HCT116 (cell line): ENCODE measurements around the gene CDH9. TPM values are rescaled to one million over a fixed set of nuclear protein-coding genes. Genes with fewer than 3 reads are reported as not detected.

Experiments used
- ATAC-seq: fragments of 200-7000 bp; cut with Tn5 transposase; 2 replicates; pipeline ENCODE4 v1.9.1; 2020; ENCODE audit warnings: mild to moderate bottlenecking, moderate library complexity
- BruUV-seq: library from RNA; stranded (reverse); fragments of 400-500 nt; replicated peaks from 2 replicates; lab custom pipeline; 2021; lab: Mats Ljungman, UMichigan
- CTCF ChIA-PET: fragments of 300-600 bp; sonication (Branson Sonifier 250); formaldehyde crosslinking; loops from one replicate; lab custom pipeline; 2021; ENCODE audit warnings: antibody characterized with exemption; lab: Charles Lee
- POLR2A ChIA-PET: fragments of 300-600, 350-600 bp; sonication (Branson Sonifier 250); formaldehyde crosslinking; loops from one replicate; lab custom pipeline; 2021; ENCODE audit warnings: antibody characterized with exemption; lab: Charles Lee
- RAD21 ChIA-PET, 2 experiments: fragments of 300-600 bp; sonication (Branson Sonifier 250); formaldehyde crosslinking; loops; one replicate each; lab custom pipeline; 2023; ENCODE audit warnings: low total read pairs in 2 of 2; ENCODE audit not compliant: uncharacterized antibody in 2 of 2, unreplicated experiment in 2 of 2, low non-redundant PET in 1 of 2; lab: Charles Lee
- DNase-seq: peaks from one replicate; pipeline ENCODE4 v3.0.0-alpha.2; 2010; ENCODE audit warnings: low read depth, low spot score
- H2AFZ ChIP-seq: fragments of 200-600 bp; shearing (Covaris generic), sonication (generic); 2 replicates; pipeline ENCODE4 v1.6.1; 2017; ENCODE audit warnings: low read depth, mixed run types, mixed read lengths, antibody characterized with exemption, low read length; ENCODE audit not compliant: poor library complexity, severe bottlenecking
- H3K27ac ChIP-seq: 2 replicates; pipeline ENCODE4 v1.5.1; 2012; ENCODE audit warnings: low read depth, low read length
- H3K27me3 ChIP-seq: fragments of 200-600 bp; sonication (generic); 2 replicates; pipeline ENCODE4 v1.6.1; 2016; ENCODE audit warnings: mixed run types, low read length, mixed read lengths; ENCODE audit not compliant: insufficient read depth
- H3K36me3 ChIP-seq, 2 experiments: fragments of 200-500 bp in 1 of 2; fragments of 200-600 bp in 1 of 2; sonication (Bioruptor generic) in 1 of 2; sonication (generic) in 1 of 2; 2 replicates each; pipeline versions ENCODE4 v1.5.1 to v1.6.1; 2014 to 2016; ENCODE audit warnings: low read length in 2 of 2, inconsistent platforms in 1 of 2, mixed read lengths in 1 of 2, mixed run types in 1 of 2; ENCODE audit not compliant: insufficient read depth in 2 of 2, control insufficient read depth in 1 of 2
- H3K4me1 ChIP-seq, 2 experiments: fragments of 200-600 bp in 1 of 2; sonication (generic) in 1 of 2; 2 replicates each; pipeline versions ENCODE4 v1.5.1 to v1.6.1; 2012 to 2017; ENCODE audit warnings: low read length in 2 of 2, inconsistent platforms in 1 of 2, mild to moderate bottlenecking in 1 of 2, mixed read lengths in 1 of 2, mixed run types in 1 of 2, moderate library complexity in 1 of 2; ENCODE audit not compliant: insufficient read depth in 2 of 2, control insufficient read depth in 1 of 2
- H3K4me2 ChIP-seq: fragments of 200-600 bp; sonication (generic); 2 replicates; pipeline ENCODE4 v1.6.1; 2017; ENCODE audit warnings: mixed run types, low read length, mixed read lengths
- H3K4me3 ChIP-seq, 2 experiments: fragments of 200-600 bp in 1 of 2; sonication (generic) in 1 of 2; replicated peaks in 1 of 2; 2 replicates each; pipeline ENCODE4 v1.5.1; 2011 to 2016; ENCODE audit warnings: low read length in 2 of 2, control low read depth in 1 of 2, low read depth in 1 of 2, mild to moderate bottlenecking in 1 of 2, mixed read lengths in 1 of 2, mixed run types in 1 of 2
- H3K79me2 ChIP-seq: fragments of 200-600 bp; sonication (generic); 2 replicates; pipeline ENCODE4 v1.6.1; 2017; ENCODE audit warnings: mild to moderate bottlenecking, mixed run types, low read length, moderate library complexity, mixed read lengths; ENCODE audit not compliant: insufficient read depth
- H3K9ac ChIP-seq: fragments of 200-600 bp; sonication (generic); 2 replicates; pipeline ENCODE4 v1.6.1; 2016; ENCODE audit warnings: low read length, mixed read lengths
- H3K9me2 ChIP-seq: fragments of 200-600 bp; sonication (generic), shearing (Covaris generic); 2 replicates; pipeline ENCODE4 v1.6.1; 2017; ENCODE audit warnings: mixed run types, mild to moderate bottlenecking, moderate library complexity; ENCODE audit not compliant: insufficient read depth
- H3K9me3 ChIP-seq, 2 experiments: fragments of 200-500 bp in 1 of 2; fragments of 200-600 bp in 1 of 2; sonication (Bioruptor generic) in 1 of 2; sonication (generic) in 1 of 2; 2 replicates each; pipeline ENCODE4 v1.6.1; 2014 to 2017; ENCODE audit warnings: low read length in 2 of 2, mixed read lengths in 2 of 2, inconsistent platforms in 1 of 2, low read depth in 1 of 2, mild to moderate bottlenecking in 1 of 2, mixed run types in 1 of 2, moderate library complexity in 1 of 2; ENCODE audit not compliant: control insufficient read depth in 1 of 2, insufficient read depth in 1 of 2
- H4K20me1 ChIP-seq: fragments of 200-600 bp; sonication (generic), shearing (Covaris generic); 2 replicates; pipeline ENCODE4 v1.6.1; 2017; ENCODE audit warnings: mixed run types, mild to moderate bottlenecking, moderate library complexity; ENCODE audit not compliant: insufficient read depth
- CEBPB ChIP-seq: IDR thresholded peaks from 2 replicates; pipeline ENCODE4 v1.6.1; 2012; ENCODE audit warnings: low read depth
- EGR1 ChIP-seq: IDR thresholded peaks from 2 replicates; pipeline ENCODE4 v1.6.1; 2012; ENCODE audit warnings: low read depth
- EZH2 ChIP-seq: fragments of 200-600 bp; sonication (generic); IDR thresholded peaks from 2 replicates; pipeline ENCODE4 v1.6.1; 2017; ENCODE audit warnings: antibody characterized with exemption, mixed run types
- EZH2phosphoT487 ChIP-seq: fragments of 200-600 bp; IDR thresholded peaks from 2 replicates; pipeline ENCODE4 v1.6.1; 2018; ENCODE audit warnings: antibody characterized with exemption, borderline replicate concordance
- FOSL1 ChIP-seq: IDR thresholded peaks from 2 replicates; pipeline ENCODE4 v1.6.1; 2012; ENCODE audit warnings: low read depth
- POLR2A ChIP-seq: IDR thresholded peaks from 2 replicates; pipeline ENCODE4 v1.7.0; 2011; ENCODE audit warnings: borderline replicate concordance; ENCODE audit not compliant: insufficient read depth, insufficient read length; ENCODE audit errors: extremely low read depth
- POLR2AphosphoS5 ChIP-seq: IDR thresholded peaks from 2 replicates; pipeline ENCODE4 v1.6.1; 2011; ENCODE audit warnings: mild to moderate bottlenecking, low read depth, low read length, moderate library complexity
- SP1 ChIP-seq: IDR thresholded peaks from 2 replicates; pipeline ENCODE4 v1.6.1; 2012; ENCODE audit warnings: low read depth
- SRF ChIP-seq: IDR thresholded peaks from 2 replicates; pipeline ENCODE4 v1.6.1; 2012; ENCODE audit warnings: low read depth
- TCF7L2 ChIP-seq: IDR thresholded peaks from 2 replicates; pipeline ENCODE4 v1.7.0; 2011; ENCODE audit warnings: borderline replicate concordance, inconsistent platforms; ENCODE audit not compliant: insufficient read depth, insufficient read length; ENCODE audit errors: extremely low read depth
- ZFX ChIP-seq: fragments of 450-650 bp; IDR thresholded peaks from 2 replicates; pipeline ENCODE4 v1.6.1; 2017
- intact Hi-C: fragments of 100-400 bp; cut with micrococcal nuclease; formaldehyde crosslinking; loops from 2 replicates; pipeline ENCODE4 v1.10.0; 2022
- total RNA-seq: library from RNA; stranded (reverse); gene quantifications from one replicate; pipeline ENCODE4 v1.2.1, GENCODE V29; 2021; ENCODE audit not compliant: unreplicated experiment
- TF ChIP-seq, protein P1 (sequence below): IDR thresholded peaks from 2 replicates; pipeline ENCODE4 v1.6.1; 2012
- TF ChIP-seq, protein P2 (sequence below), 3 experiments: fragments of 200-600 bp in 1 of 3; sonication (generic) in 1 of 3; IDR thresholded peaks in 2 of 3; conservative IDR thresholded peaks in 1 of 3; 2 replicates each; pipeline ENCODE4 v1.5.1; 2012 to 2017; ENCODE audit warnings: low read depth in 2 of 3, low read length in 2 of 3, antibody characterized with exemption in 1 of 3, borderline replicate concordance in 1 of 3, control low read depth in 1 of 3, mild to moderate bottlenecking in 1 of 3, mixed read lengths in 1 of 3, mixed run types in 1 of 3, moderate library complexity in 1 of 3; ENCODE audit not compliant: insufficient read depth in 1 of 3
- TF ChIP-seq, protein P3 (sequence below): IDR thresholded peaks from 2 replicates; pipeline ENCODE4 v1.6.1; 2012; ENCODE audit warnings: low read depth
- TF ChIP-seq, protein P4 (sequence below): IDR thresholded peaks from 2 replicates; pipeline ENCODE4 v1.6.1; 2012

CDH9 gene
- total RNA-seq, 1 experiment from 2014 or later: not detected

DNA sequence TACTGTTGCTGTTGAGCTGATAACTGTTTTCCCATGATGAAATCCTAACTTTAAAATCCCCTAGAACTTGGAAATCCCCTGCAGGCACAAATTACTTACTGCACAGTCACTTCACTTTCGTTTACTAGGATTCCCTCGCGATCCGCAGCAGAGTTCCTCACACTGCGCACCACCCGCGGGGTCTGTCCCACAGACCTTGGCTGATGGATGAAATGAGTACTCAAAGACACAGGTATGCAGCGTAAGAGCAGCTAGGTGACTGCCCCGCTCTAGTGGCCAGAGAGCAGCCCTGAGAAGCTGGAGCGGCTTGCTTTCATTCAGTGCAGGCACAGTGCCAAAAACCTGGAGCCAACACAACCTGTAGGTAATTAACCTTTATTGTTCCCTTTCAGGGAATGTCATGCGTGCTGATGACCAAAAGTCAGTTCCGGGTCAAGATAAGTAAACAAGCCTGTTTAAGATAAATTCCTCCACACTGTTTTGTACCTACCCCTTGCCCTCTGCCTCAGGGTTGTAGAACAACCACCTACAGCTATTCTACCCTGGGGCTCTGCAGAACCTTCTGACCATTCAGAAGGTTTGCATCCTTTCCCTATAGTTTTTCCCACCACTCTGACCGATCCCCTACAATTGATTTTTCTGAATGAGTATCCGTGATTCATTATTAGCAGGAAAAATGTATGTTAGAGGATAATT, 191.2 kb downstream of the CDH9 start:
- intact Hi-C loops: no loop called here
- Histone ChIP-seq H3K4me3 (no peak overlapping the region), H3K9me3 (peaks cover 6 to 9% of the 10 kb centered on the region in 2 experiments; a peak in 2 of 4 replicates), H3K4me2 (no peak overlapping the region), H3K79me2 (no peaks in the 10 kb centered on the region), H3K36me3 (no peaks in the 10 kb centered on the region), H2AFZ (no peak overlapping the region), H3K9me2 (no peaks in the 10 kb centered on the region), H3K4me1 (no peaks in the 10 kb centered on the region), H4K20me1 (no peaks in the 10 kb centered on the region), H3K9ac (no peak overlapping the region), H3K27ac (no peak overlapping the region), H3K27me3 (no peaks in the 10 kb centered on the region)
- ChIA-PET CTCF (no interaction called here), POLR2A (no interaction called here), RAD21 (no interaction called here)
- no peak for DNase-seq
- no peak for ATAC-seq
- no peak for TF ChIP-seq EZH2
- TF ChIP-seq SP1: no peak
- TF ChIP-seq TCF7L2: no peak
- BruUV-seq: no TSS peak

DNA sequence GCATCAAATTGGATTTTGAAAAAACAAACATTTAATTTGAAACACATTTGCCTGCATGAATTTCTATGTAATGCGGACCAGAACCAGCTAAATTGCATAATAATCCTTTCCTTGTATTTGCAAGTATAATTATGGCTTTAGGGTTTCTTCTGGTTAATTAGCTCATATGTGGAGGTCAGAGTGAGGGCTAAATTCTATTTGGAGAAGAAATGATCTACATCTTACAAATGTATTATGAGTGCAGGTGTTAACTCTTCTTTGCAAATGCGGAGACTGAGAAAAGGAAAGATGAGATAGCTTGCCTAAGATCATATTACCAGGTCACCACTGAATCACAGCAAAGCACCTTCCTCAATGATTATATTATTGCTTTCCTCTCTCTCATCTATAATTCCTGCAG, 194.7 kb downstream of the CDH9 start:
- ChIA-PET RAD21 (no interaction called here), POLR2A (no interaction called here)

More for the DNA sequence above, 194.7 kb downstream of the CDH9 start:
- Histone ChIP-seq H3K27me3 (no peaks in the 10 kb centered on the region), H3K4me1 (no peaks in the 10 kb centered on the region), H3K9me3 (peaks cover 0 to 3% of the 10 kb centered on the region in 2 experiments; a peak in 2 of 4 replicates), H3K9me2 (no peaks in the 10 kb centered on the region), H3K36me3 (no peaks in the 10 kb centered on the region), H4K20me1 (no peaks in the 10 kb centered on the region), H2AFZ (no peak overlapping the region), H3K9ac (no peak overlapping the region), H3K4me3 (no peak overlapping the region), H3K27ac (no peak overlapping the region), H3K79me2 (no peaks in the 10 kb centered on the region), H3K4me2 (no peak overlapping the region)
- intact Hi-C loops: no loop called here
- ATAC-seq (no peak), DNase-seq (no peak)
- CTCF ChIA-PET: no interaction called here
- BruUV-seq: no TSS peak
- TF ChIP-seq, protein P1, sequence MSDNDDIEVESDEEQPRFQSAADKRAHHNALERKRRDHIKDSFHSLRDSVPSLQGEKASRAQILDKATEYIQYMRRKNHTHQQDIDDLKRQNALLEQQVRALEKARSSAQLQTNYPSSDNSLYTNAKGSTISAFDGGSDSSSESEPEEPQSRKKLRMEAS: no peak
- TF ChIP-seq, protein P2, sequence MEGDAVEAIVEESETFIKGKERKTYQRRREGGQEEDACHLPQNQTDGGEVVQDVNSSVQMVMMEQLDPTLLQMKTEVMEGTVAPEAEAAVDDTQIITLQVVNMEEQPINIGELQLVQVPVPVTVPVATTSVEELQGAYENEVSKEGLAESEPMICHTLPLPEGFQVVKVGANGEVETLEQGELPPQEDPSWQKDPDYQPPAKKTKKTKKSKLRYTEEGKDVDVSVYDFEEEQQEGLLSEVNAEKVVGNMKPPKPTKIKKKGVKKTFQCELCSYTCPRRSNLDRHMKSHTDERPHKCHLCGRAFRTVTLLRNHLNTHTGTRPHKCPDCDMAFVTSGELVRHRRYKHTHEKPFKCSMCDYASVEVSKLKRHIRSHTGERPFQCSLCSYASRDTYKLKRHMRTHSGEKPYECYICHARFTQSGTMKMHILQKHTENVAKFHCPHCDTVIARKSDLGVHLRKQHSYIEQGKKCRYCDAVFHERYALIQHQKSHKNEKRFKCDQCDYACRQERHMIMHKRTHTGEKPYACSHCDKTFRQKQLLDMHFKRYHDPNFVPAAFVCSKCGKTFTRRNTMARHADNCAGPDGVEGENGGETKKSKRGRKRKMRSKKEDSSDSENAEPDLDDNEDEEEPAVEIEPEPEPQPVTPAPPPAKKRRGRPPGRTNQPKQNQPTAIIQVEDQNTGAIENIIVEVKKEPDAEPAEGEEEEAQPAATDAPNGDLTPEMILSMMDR (IDR thresholded peaks at IDR 0.05 in 2 of 3, conservative IDR thresholded peaks at IDR 0.05 in 1 of 3; ENCODE audit: borderline replicate concordance in 1 of 3, insufficient read depth in 1 of 3, low read depth in 2 of 3, low read length in 2 of 3): no peak
- TF ChIP-seq FOSL1 (no peak), TCF7L2 (no peak), CEBPB (no peak), POLR2A (no peak), EZH2 (no peak), EZH2phosphoT487 (no peak), POLR2AphosphoS5 (no peak), ZFX (no peak), EGR1 (no peak), SRF (no peak)
- TF ChIP-seq, protein P3, sequence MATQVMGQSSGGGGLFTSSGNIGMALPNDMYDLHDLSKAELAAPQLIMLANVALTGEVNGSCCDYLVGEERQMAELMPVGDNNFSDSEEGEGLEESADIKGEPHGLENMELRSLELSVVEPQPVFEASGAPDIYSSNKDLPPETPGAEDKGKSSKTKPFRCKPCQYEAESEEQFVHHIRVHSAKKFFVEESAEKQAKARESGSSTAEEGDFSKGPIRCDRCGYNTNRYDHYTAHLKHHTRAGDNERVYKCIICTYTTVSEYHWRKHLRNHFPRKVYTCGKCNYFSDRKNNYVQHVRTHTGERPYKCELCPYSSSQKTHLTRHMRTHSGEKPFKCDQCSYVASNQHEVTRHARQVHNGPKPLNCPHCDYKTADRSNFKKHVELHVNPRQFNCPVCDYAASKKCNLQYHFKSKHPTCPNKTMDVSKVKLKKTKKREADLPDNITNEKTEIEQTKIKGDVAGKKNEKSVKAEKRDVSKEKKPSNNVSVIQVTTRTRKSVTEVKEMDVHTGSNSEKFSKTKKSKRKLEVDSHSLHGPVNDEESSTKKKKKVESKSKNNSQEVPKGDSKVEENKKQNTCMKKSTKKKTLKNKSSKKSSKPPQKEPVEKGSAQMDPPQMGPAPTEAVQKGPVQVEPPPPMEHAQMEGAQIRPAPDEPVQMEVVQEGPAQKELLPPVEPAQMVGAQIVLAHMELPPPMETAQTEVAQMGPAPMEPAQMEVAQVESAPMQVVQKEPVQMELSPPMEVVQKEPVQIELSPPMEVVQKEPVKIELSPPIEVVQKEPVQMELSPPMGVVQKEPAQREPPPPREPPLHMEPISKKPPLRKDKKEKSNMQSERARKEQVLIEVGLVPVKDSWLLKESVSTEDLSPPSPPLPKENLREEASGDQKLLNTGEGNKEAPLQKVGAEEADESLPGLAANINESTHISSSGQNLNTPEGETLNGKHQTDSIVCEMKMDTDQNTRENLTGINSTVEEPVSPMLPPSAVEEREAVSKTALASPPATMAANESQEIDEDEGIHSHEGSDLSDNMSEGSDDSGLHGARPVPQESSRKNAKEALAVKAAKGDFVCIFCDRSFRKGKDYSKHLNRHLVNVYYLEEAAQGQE: no peak
- TF ChIP-seq, protein P4, sequence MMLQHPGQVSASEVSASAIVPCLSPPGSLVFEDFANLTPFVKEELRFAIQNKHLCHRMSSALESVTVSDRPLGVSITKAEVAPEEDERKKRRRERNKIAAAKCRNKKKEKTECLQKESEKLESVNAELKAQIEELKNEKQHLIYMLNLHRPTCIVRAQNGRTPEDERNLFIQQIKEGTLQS: no peak
